ENCODE measurements around the gene MPHOSPH10.

DNA sequence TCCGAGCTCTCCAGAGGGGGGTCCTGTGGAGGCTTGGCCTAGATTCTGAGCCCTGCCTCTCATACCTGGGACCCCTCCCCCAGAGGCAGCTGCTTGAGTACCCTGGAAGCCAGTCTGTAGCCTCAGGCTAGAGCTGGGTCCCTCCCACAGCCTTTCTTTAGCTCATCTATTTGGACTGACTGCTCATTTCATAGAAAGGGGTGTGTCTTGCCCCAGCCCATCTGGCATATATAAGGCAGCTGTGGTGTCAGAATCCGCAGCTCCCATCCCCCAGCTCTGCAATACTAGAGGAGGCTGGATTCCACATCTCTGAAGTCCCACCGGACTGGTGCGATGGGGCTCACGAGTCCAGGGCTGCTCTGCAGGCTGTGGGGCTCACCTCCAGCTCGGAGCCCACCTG lies 26.1 kb downstream of the MPHOSPH10 start:
- TF ChIP-seq, protein P1, sequence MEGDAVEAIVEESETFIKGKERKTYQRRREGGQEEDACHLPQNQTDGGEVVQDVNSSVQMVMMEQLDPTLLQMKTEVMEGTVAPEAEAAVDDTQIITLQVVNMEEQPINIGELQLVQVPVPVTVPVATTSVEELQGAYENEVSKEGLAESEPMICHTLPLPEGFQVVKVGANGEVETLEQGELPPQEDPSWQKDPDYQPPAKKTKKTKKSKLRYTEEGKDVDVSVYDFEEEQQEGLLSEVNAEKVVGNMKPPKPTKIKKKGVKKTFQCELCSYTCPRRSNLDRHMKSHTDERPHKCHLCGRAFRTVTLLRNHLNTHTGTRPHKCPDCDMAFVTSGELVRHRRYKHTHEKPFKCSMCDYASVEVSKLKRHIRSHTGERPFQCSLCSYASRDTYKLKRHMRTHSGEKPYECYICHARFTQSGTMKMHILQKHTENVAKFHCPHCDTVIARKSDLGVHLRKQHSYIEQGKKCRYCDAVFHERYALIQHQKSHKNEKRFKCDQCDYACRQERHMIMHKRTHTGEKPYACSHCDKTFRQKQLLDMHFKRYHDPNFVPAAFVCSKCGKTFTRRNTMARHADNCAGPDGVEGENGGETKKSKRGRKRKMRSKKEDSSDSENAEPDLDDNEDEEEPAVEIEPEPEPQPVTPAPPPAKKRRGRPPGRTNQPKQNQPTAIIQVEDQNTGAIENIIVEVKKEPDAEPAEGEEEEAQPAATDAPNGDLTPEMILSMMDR (IDR thresholded peaks at IDR 0.05; ENCODE audit: low read length), result no peak
- TF ChIP-seq EZH2 (IDR thresholded peaks at IDR 0.05; ENCODE audit: borderline replicate concordance, low read length), result no peak
